GOT3 (cell line): ENCODE results near the gene LAIR1.
"Not testable (repeated sequence)": the region's sequence is repeated elsewhere in the genome, so short reads cannot be mapped to it uniquely, and the experiment has no call there.

ENCODE experiments used
- DNase-seq: peaks from one replicate; lab custom pipeline; 2025; ENCODE audit warnings: mixed read lengths; lab: John Stamatoyannopoulos, UW

LAIR1 gene

DNA sequence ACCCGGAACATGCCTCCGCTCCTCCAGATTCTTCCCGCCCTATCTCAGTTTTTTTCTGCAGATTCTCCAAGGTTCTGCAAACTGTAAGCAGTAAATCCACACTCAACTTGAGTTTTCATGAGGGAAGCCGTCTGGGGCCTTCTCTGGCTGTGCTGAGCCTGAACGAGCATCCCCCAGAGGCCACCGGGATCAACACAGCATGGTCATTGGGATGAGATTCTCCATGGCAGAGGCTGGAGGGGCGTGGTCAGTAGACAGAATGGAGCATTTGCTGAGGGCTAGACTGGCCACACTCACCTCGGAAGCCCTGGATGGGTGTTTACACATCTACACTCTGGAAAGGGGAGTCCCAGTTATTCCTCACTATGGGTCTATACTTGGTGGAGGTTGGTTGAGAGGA, 23.4 kb downstream of the LAIR1 start:
- no peak for DNase-seq

GRCh38 chr19:54339646-54340358, 24.9 kb downstream of the LAIR1 start:
- DNase-seq: no peak

GRCh38 chr19:54338521-54338920, 26.2 kb downstream of the LAIR1 start:
- DNase-seq: no peak

GRCh38 chr19:54337858-54338230, 26.9 kb downstream of the LAIR1 start:
- no peak for DNase-seq

GRCh38 chr19:54336893-54337857, 27.6 kb downstream of the LAIR1 start:
- DNase-seq: no peak

DNA sequence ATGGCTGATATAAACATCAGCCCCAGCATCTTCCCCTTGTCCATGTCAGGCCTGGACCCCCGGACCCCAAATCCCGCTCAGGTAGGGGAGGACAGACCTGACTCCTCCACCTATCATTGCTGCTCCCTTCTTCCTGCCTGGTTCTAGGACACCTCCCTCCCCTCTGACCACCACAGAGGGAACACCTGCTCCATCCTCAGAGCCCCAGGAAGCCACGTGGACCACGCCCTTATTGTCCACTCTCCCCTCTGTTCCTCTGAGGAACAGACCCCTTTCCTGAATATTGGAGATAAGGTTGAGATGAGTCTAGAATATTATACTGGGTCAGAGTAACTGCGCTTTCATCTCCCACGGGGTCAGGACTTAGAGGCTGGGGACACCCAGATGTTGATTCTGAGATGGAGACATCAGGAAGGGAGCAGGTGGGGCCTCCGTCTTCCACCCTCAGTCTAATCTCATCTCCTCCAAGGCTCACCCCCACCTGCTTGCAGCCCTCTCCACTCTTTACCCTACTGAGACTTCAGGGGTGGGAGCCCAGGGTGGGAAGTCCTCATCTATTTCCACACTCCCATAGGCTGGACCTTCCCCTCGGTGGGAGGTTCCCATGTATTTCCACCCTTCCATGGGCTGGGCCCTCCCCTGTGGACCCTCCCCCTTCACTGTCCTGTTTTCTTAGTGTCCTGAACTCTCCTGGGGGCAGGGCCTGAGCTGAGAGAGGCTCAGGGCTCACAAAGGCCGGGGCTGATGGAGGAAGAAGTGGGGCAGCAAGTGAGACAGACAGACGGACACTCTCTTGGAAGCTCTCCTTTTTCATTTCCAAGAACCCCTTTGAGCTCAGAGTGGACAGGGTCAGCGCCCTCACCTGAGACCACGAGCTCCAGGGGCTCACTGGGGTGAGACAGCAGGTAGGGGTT, 28.5 kb downstream of the LAIR1 start:
- DNase-seq: no peak

- DNase-seq: no peak
Observed at GRCh38 chr19:54335164-54335563, 29.6 kb downstream of the LAIR1 start.

DNA sequence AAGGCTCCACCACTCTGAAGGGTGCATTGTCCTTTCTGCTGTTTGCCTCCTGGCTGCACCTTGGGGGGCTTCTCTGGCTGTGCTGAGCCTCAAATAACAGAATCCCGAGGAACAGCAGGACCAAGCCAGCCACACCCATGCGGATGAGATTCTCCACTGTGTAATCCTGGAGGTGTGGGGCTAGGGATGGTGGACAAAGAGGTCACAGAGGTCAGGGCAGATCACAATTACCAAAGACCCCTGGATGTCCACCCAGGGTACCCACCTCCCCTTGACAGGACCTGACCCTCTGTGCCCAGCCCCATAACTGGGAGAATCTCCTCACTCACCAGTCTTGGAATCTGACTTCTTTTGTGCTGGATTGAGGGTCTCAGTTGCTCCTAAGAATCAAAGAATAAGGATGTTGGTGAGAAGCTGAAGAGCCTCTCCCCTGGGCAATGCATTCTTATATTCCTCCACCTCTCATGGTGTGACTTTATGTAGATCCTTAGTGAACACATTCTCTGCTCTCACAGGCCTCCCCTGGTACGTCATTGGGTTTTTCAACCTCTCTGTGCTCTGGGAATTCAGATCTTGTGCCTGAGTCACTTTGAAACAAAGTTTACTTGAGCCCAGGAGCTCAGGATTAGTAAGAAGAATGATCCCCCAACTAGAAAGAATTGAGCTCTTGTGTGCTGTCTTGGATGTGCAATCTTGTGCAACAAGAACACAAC, 31.0 kb downstream of the LAIR1 start:
- DNase-seq: no peak

DNA sequence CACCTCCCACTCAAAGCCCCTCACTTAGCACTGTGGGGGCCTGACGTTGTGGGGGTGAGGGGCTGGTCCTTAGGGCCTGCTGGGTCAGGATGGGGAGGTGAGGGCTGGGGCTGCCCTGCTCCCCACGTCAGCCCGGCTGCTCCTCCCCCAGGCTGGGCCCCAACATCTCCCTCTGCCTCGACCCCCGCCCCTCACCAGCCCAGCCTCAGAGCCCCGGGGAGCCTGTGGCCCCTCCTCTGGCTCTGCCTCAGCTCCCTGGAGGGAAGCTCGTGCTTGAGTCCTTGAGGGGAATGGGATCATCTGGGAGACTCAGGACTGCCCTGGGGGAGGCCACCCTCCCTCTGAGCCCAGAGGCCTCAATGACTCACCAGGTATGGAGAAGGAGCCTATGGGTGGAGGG, 32.6 kb downstream of the LAIR1 start:
- no peak for DNase-seq

- no peak for DNase-seq
Observed at GRCh38 chr19:54331626-54332025, 33.1 kb downstream of the LAIR1 start.

DNA sequence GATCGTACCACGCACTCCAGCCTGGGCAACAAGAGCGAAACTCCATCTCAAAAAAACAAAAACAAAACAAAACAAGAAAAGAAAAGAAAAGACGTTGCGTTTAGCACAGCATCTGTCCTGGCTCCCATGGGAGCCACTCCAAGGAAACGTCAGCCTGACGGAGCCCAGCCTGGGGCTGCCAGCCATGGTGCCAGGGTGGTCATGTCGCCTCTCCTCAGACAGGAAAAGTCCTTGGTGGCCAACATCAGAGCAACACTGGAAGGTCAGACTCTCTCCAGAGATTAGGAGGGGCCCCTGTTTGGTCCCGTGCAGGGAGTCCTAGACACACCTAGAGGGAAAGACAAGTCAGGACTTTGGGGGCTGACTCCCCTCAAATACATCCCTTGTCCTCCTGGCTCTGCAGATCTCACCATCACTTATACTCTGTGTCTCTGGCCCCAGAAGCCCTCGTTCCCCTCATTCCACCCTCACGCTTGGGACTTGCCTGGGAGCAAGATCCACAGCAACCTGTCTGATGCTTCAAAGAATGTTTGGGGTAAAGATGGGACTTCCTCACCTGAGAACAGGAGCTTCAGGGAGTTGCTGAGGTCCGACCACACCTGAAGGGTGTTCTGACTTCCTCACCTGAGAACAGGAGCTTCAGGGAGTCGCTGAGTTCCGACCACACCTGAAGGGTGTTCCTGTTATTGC, 35.1 kb downstream of the LAIR1 start:
- DNase-seq: no peak

DNA sequence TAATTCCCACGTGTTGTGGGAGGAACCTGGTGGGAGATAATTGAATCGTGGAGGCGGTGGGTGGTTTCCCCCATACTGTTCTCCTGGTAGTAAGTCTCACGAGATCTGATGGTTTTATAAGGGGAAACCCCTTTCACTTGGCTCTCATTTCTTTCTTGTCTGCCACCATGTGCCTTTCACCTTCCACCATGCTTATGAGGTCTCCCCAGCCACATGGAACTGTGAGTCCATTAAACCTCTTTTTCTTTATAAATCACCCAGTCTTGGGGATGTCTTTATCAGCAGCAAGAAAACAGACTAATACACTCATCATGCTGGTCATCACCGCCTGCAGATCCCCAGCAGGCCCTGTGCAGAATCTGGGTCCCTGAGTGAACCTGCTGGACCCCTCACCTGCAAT, 36.0 kb downstream of the LAIR1 start:
- DNase-seq: not testable (repeated sequence)

DNA sequence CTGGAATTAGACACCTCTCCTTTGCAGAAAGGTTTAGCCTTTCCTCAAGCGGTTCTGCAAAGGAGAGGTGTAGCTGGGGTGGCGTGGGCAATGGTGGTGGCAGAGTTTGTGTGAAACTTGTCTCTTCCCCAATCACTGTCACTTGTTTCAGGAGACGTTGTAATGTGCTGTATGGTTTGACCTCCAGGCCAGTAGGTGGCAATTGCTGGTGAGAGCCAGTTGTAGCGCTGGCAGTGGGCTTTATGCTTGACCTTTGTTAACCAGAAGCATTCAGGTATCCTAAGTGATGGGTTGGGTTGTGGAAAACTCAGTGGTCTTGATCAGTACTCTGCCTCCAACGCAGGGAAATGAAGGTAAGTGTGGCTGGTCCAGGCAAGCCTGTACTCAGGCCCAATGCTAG, 39.1 kb downstream of the LAIR1 start:
- no peak for DNase-seq

DNA sequence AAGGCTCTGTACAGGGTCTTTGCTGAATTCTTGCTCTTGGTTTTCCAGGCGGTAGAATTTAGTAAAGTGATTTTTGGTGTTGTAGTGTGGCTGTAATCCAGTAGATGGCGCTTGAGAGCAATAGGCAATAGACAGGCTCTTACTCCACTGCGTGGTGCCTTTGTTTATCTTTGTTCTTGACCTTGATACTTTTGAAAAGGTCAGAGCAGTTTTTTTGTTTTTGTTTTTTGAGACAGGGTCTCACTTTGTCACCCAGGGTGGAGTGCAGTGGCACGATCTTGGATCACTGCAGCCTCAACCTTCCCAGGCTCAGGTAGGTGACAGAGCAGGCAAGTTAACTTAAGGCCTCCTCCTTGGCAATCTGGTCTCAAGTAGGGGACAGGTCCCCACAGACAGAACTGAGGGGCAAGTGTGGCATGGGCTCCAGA, 39.5 kb downstream of the LAIR1 start:
- no peak for DNase-seq

- no peak for DNase-seq
Observed at GRCh38 chr19:54324071-54324470, 40.7 kb downstream of the LAIR1 start.

GRCh38 chr19:54322934-54323333, 41.8 kb downstream of the LAIR1 start:
- not testable (repeated sequence) for DNase-seq

GRCh38 chr19:54322295-54322694, 42.4 kb downstream of the LAIR1 start:
- not testable (repeated sequence) for DNase-seq

- no peak for DNase-seq
Observed at GRCh38 chr19:54319892-54320670, 44.6 kb downstream of the LAIR1 start.

DNA sequence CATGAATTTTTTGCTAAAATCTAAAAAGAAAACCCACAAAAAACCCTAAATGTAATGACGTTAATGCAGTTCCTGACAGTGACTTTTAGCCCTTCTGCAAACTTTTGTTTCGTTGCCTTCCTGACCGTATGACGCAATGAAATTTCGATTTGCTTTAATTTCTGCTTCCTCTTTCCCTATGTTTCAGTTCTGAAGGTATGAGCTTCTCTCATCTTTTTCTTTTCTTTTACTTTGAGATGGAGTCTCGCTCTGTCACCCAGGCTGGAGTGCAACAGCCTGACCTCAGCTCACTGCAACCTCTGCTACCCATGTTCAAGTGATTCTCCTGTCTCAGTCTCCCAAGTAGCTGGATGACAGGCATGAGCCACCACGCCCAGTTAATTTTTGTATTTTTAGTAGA, 45.7 kb downstream of the LAIR1 start:
- DNase-seq: no peak

DNA sequence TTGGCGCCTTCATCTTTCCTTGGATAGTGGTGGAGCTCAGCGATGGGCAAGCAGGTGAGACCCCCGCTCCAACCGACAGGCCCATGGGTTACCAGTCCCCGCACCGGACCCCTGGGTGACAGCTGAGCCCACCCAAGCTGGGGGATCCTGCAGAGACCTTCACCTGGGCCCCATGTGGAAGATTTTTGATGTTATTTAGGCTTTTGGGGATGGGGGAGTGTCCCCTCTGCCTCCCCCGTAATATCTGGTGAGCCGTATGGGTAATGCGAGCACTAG, 46.8 kb downstream of the LAIR1 start:
- no peak for DNase-seq
